Suprapubic skin (tissue), 4 donors: ENCODE results near the gene PTPRN2. TPM values are rescaled to one million over a fixed set of nuclear protein-coding genes. Genes with fewer than 3 reads are reported as not detected.

Source experiments
- DNase-seq, 2 donors: peaks; one replicate each; pipeline ENCODE4 v3.0.0-alpha.2; 2019; ENCODE audit warnings: low spot score in 2 of 2
- H3K27ac ChIP-seq: fragments of 200-600 bp; sonication (generic); one replicate; pipeline ENCODE4 v1.5.1; 2019
- H3K27me3 ChIP-seq: fragments of 200-600 bp; sonication (generic); one replicate; pipeline ENCODE4 v1.5.1; 2019
- H3K36me3 ChIP-seq: fragments of 200-600 bp; sonication (generic); one replicate; pipeline ENCODE4 v1.5.1; 2019
- H3K4me1 ChIP-seq: fragments of 200-600 bp; sonication (generic); one replicate; pipeline ENCODE4 v1.5.1; 2019
- H3K4me3 ChIP-seq: fragments of 200-600 bp; sonication (generic); one replicate; pipeline ENCODE4 v1.5.1; 2019; ENCODE audit warnings: mild to moderate bottlenecking
- H3K9me3 ChIP-seq: fragments of 200-600 bp; sonication (generic); one replicate; pipeline ENCODE4 v1.5.1; 2019
- CTCF ChIP-seq, 2 donors: fragments of 200-600 bp in 1 of 2; fragments of 450-650 bp in 1 of 2; sonication (generic) in 1 of 2; IDR thresholded peaks; one replicate each; pipeline ENCODE4 v1.5.1; 2016 to 2019; ENCODE audit warnings: antibody characterized with exemption in 2 of 2, mild to moderate bottlenecking in 1 of 2, moderate library complexity in 1 of 2
- EP300 ChIP-seq: sonication (generic); formaldehyde crosslinking; IDR thresholded peaks from one replicate; pipeline ENCODE4 v1.6.1; 2017; ENCODE audit warnings: antibody characterized with exemption
- POLR2A ChIP-seq, 2 donors: fragments of 450-650 bp; IDR thresholded peaks; one replicate each; pipeline ENCODE4 v1.6.1; 2017; ENCODE audit warnings: antibody characterized with exemption in 2 of 2, mild to moderate bottlenecking in 2 of 2, moderate library complexity in 2 of 2
- POLR2AphosphoS5 ChIP-seq, 3 donors: sonication (generic); formaldehyde crosslinking; IDR thresholded peaks; one replicate each; pipeline ENCODE4 v1.6.1; 2017; ENCODE audit warnings: antibody characterized with exemption in 3 of 3
- WGBS: methylation state at CpG from one replicate; pipeline ENCODE4 v1.1.5; 2018; 5-methylcytosine and 5-hydroxymethylcytosine counted together
- total RNA-seq, 4 donors: library from RNA; depleted of rRNA; stranded (reverse); fragments of >200 nt; gene quantifications; one replicate each; pipeline ENCODE4 v1.1.0, GENCODE V29; 2016

PTPRN2 gene
- total RNA-seq, 4 donors from 2014 or later, result 0.23 to 1.8 (median 1.3) TPM

GRCh38 chr7:158053183-158053915, 534.3 kb downstream of the PTPRN2 start:
- no peaks in the 10 kb centered on the region for H3K4me1 ChIP-seq
- DNase-seq, result no peak
- no peaks in the 10 kb centered on the region for H3K9me3 ChIP-seq
- no peaks in the 10 kb centered on the region for H3K27me3 ChIP-seq
- no peak for TF ChIP-seq CTCF (IDR thresholded peaks at IDR 0.05)
- no peaks in the 10 kb centered on the region for H3K36me3 ChIP-seq
- 76% methylated on average over 12 of the region's 14 CpGs for WGBS
- H3K4me3 ChIP-seq, result no peak overlapping the region
- H3K27ac ChIP-seq, result no peak overlapping the region

- H3K4me3 ChIP-seq, result no peak overlapping the region
- H3K27me3 ChIP-seq, result no peaks in the 10 kb centered on the region
- H3K27ac ChIP-seq, result no peak overlapping the region
- no peaks in the 10 kb centered on the region for H3K4me1 ChIP-seq
- no peaks in the 10 kb centered on the region for H3K36me3 ChIP-seq
- peak in 1 of 2 donors; percentile 38 for DNase-seq
- no peaks in the 10 kb centered on the region for H3K9me3 ChIP-seq
- TF ChIP-seq POLR2AphosphoS5 (IDR thresholded peaks at IDR 0.05) (no peak), CTCF (IDR thresholded peaks at IDR 0.05) (no peak), EP300 (no peak), POLR2A (IDR thresholded peaks at IDR 0.05) (no peak)
- WGBS, result 82% methylated on average over 10 of the region's 24 CpGs
Observed at GRCh38 chr7:158052381-158053060, 535.1 kb downstream of the PTPRN2 start.

- Histone ChIP-seq H3K9me3 (no peaks in the 10 kb centered on the region), H3K4me1 (no peaks in the 10 kb centered on the region), H3K27ac (no peak overlapping the region), H3K36me3 (no peaks in the 10 kb centered on the region), H3K27me3 (no peaks in the 10 kb centered on the region), H3K4me3 (no peak overlapping the region)
- DNase-seq, result no peak
- TF ChIP-seq POLR2AphosphoS5 (IDR thresholded peaks at IDR 0.05), result no peak
- TF ChIP-seq EP300, result no peak
- no peak for TF ChIP-seq POLR2A (IDR thresholded peaks at IDR 0.05)
- TF ChIP-seq CTCF (IDR thresholded peaks at IDR 0.05), result no peak
- 65% methylated on average over 6 of the region's 6 CpGs for WGBS
Observed at GRCh38 chr7:158051776-158052175, 535.8 kb downstream of the PTPRN2 start.

GRCh38 chr7:158050978-158051651, 536.5 kb downstream of the PTPRN2 start:
- peak in 1 of 2 donors; percentile 28 for DNase-seq
- H3K27ac ChIP-seq, result no peak overlapping the region
- H3K27me3 ChIP-seq, result no peaks in the 10 kb centered on the region
- WGBS, result 73% methylated on average over 10 of the region's 10 CpGs
- no peak overlapping the region for H3K4me3 ChIP-seq
- no peaks in the 10 kb centered on the region for H3K9me3 ChIP-seq
- no peaks in the 10 kb centered on the region for H3K36me3 ChIP-seq
- no peaks in the 10 kb centered on the region for H3K4me1 ChIP-seq
- TF ChIP-seq POLR2A (IDR thresholded peaks at IDR 0.05) (no peak), POLR2AphosphoS5 (IDR thresholded peaks at IDR 0.05) (no peak), CTCF (IDR thresholded peaks at IDR 0.05) (no peak), EP300 (no peak)

GRCh38 chr7:158050441-158050977, 537.1 kb downstream of the PTPRN2 start:
- no peaks in the 10 kb centered on the region for H3K27me3 ChIP-seq
- H3K4me3 ChIP-seq, result no peak overlapping the region
- H3K36me3 ChIP-seq, result no peaks in the 10 kb centered on the region
- no peak for TF ChIP-seq EP300
- no peak for TF ChIP-seq POLR2AphosphoS5 (IDR thresholded peaks at IDR 0.05)
- TF ChIP-seq CTCF (IDR thresholded peaks at IDR 0.05), result no peak
- no peak for TF ChIP-seq POLR2A (IDR thresholded peaks at IDR 0.05)
- peak in 1 of 2 donors; percentile 28 for DNase-seq
- no peaks in the 10 kb centered on the region for H3K9me3 ChIP-seq
- H3K27ac ChIP-seq, result no peak overlapping the region
- no peaks in the 10 kb centered on the region for H3K4me1 ChIP-seq
- 66% methylated on average over 10 of the region's 10 CpGs for whole genome bisulfite sequencing
